ENCODE results near the gene PUM1. TPM values are rescaled to one million over a fixed set of nuclear protein-coding genes. Genes with fewer than 3 reads are reported as not detected.
A peak's percentile ranks its signal among the peaks of the same experiment; 100 is the strongest.

Gene PUM1
- total and polyA plus RNA-seq, 2 of the 8 experiments (the other 6 are each of a cell fraction or from before 2014, with no cell fraction given): 122 to 177 TPM

- POLR2A ChIA-PET (ENCODE audit: partially characterized antibody): interaction anchor here (0.7 to 1.4 kb wide), 4 partner anchors 12 to 175 kb away, joined by 3 read pairs; no protein-coding TSS in a partner anchor
- H3K23me2 ChIP-seq (ENCODE audit: low read depth, low read length): peaks cover 7% of the 10 kb centered on the region; the same call in 1 of the 2 replicates
- H3K18ac ChIP-seq (ENCODE audit: extremely low read depth, low read length): no peak overlapping the region
- WGBS, 2 experiments (ENCODE audit: extremely low coverage in 1 of 2, insufficient coverage in 1 of 2, insufficient read length in 1 of 2, insufficient replicate concordance in 2 of 2, low coverage in 1 of 2, low lambda C conversion rate in 2 of 2, missing lambda C conversion rate in 1 of 2): 96% methylated on average over 5 of the region's 5 CpGs; no CpG with 5 or more reads in 1 of the 2 experiments
- H2BK5ac ChIP-seq (ENCODE audit: low read depth, low read length): no peak overlapping the region
- H3K4ac ChIP-seq (replicated peaks; ENCODE audit: insufficient read length, low read depth, low read length): no peak overlapping the region
- no peak overlapping the region for H2BK120ac ChIP-seq (replicated peaks; ENCODE audit: low read depth, low read length)
- peaks cover 0 to 3% (median 0%) of the 10 kb centered on the region in 4 experiments; a peak in 1 of 7 replicates for H3K27me3 ChIP-seq (replicated peaks in 1 of 4; ENCODE audit: control insufficient read depth in 3 of 4, extremely low read depth in 1 of 4, insufficient read depth in 3 of 4, low read length in 3 of 4)
- peak overlapping the region; percentile 26; the same call in 1 of the 2 replicates for H4K8ac ChIP-seq (ENCODE audit: extremely low read depth, insufficient read depth, low read length)
- no peak overlapping the region for H2BK20ac ChIP-seq (ENCODE audit: low read length)
- H2AFZ ChIP-seq (ENCODE audit: low read length): no peak overlapping the region
- H3K9ac ChIP-seq (replicated peaks in 1 of 4; ENCODE audit: extremely low read depth in 1 of 4, low read depth in 3 of 4, low read length in 3 of 4): no peak overlapping the region
- peaks cover 0 to 21% of the 10 kb centered on the region in 2 experiments for H4K20me1 ChIP-seq (replicated peaks in 1 of 2; ENCODE audit: control insufficient read depth in 1 of 2, insufficient read depth in 2 of 2, low read length in 2 of 2)
- no peak overlapping the region for H3K4me2 ChIP-seq (ENCODE audit: insufficient read depth in 1 of 2, low read depth in 2 of 2, low read length in 2 of 2)
- no peaks in the 10 kb centered on the region for H3K36me3 ChIP-seq (ENCODE audit: control insufficient read depth in 2 of 4, insufficient read depth in 4 of 4, low read length in 3 of 4)
- no peak overlapping the region for H2BK12ac ChIP-seq (ENCODE audit: low read depth, low read length)
- FAIRE-seq (no peak), DNase-seq (ENCODE audit: low read depth in 1 of 2, low spot score in 2 of 2) (no peak)
- H3K14ac ChIP-seq (ENCODE audit: insufficient read length): no peak overlapping the region
- H3K56ac ChIP-seq (replicated peaks; ENCODE audit: insufficient read length, low read depth, low read length): no peak overlapping the region
- no peak overlapping the region for H3K27ac ChIP-seq (ENCODE audit: low read depth, low read length)
- peaks cover 6% of the 10 kb centered on the region for H3K79me1 ChIP-seq (ENCODE audit: low read depth, low read length)
- H4K5ac ChIP-seq (ENCODE audit: insufficient read length, low read depth, low read length): no peak overlapping the region
- no peaks in the 10 kb centered on the region for H3K9me3 ChIP-seq (ENCODE audit: insufficient read depth in 2 of 2, low read depth in 1 of 2, low read length in 1 of 2)
- H3K79me2 ChIP-seq (ENCODE audit: control insufficient read depth in 1 of 2, insufficient read depth in 2 of 2, low read length in 2 of 2): no peaks in the 10 kb centered on the region; a peak in 1 of 4 replicates
- CTCF ChIA-PET (ENCODE audit: partially characterized antibody): interaction anchor here (0.6 to 4.1 kb wide), 7 partner anchors 18 to 109 kb away, joined by 3 to 33 read pairs (median 4); no protein-coding TSS in a partner anchor
- H2AK5ac ChIP-seq (ENCODE audit: low read depth, low read length): no peak overlapping the region
- H3K4me3 ChIP-seq (ENCODE audit: extremely low read depth in 1 of 4, insufficient read depth in 2 of 4, low read depth in 3 of 4, low read length in 4 of 4): no peak overlapping the region
- peaks cover 9 to 34% (median 22%) of the 10 kb centered on the region in 4 experiments for H3K4me1 ChIP-seq (replicated peaks in 1 of 4; ENCODE audit: control insufficient read depth in 3 of 4, insufficient read depth in 4 of 4, low read length in 3 of 4)
- no peak overlapping the region for H2BK15ac ChIP-seq (ENCODE audit: low read length)
- no peak overlapping the region for H4K91ac ChIP-seq (replicated peaks; ENCODE audit: insufficient read length, low read length)
- no peak overlapping the region for H3K23ac ChIP-seq (ENCODE audit: insufficient read length)
- TF ChIP-seq BCL11A (IDR thresholded peaks at IDR 0.05; ENCODE audit: low read depth in 2 of 2, low read length in 2 of 2) (no peak), SP2 (IDR thresholded peaks at IDR 0.05; ENCODE audit: low read length) (no peak), ATF2 (IDR thresholded peaks at IDR 0.05; ENCODE audit: low read length) (no peak), CTCF (IDR thresholded peaks at IDR 0.05; ENCODE audit: control extremely low read depth in 1 of 3, insufficient read depth in 1 of 3, low read depth in 1 of 3, low read length in 3 of 3) (no peak), TCF12 (IDR thresholded peaks at IDR 0.05; ENCODE audit: low read depth, low read length) (no peak)
These were observed 174.3 kb downstream of the PUM1 start for GRCh38 chr1:30891227-30891552.

All from H1 (cell line).